22Rv1 (cell line): ENCODE data around the gene ATP5F1D.
A peak's percentile ranks its signal among the peaks of the same experiment; 100 is the strongest.

Source experiments
- H3K27ac ChIP-seq: fragments of 450-650 bp; 2 replicates; pipeline ENCODE4 v1.5.1; 2017
- CTCF ChIP-seq: fragments of 450-650 bp; IDR thresholded peaks from 2 replicates; pipeline ENCODE4 v1.5.1; 2017; ENCODE audit warnings: mild to moderate bottlenecking
- ZFX ChIP-seq: fragments of 450-650 bp; IDR thresholded peaks from 2 replicates; pipeline ENCODE4 v1.6.1; 2017; ENCODE audit warnings: antibody characterized with exemption, borderline replicate concordance

ATP5F1D gene

GRCh38 chr19:1273263-1274041 is 31.9 kb downstream of the ATP5F1D start:
- peak overlapping the region; percentile 99 for H3K27ac ChIP-seq
- TF ChIP-seq CTCF (no peak), ZFX (no peak)

DNA sequence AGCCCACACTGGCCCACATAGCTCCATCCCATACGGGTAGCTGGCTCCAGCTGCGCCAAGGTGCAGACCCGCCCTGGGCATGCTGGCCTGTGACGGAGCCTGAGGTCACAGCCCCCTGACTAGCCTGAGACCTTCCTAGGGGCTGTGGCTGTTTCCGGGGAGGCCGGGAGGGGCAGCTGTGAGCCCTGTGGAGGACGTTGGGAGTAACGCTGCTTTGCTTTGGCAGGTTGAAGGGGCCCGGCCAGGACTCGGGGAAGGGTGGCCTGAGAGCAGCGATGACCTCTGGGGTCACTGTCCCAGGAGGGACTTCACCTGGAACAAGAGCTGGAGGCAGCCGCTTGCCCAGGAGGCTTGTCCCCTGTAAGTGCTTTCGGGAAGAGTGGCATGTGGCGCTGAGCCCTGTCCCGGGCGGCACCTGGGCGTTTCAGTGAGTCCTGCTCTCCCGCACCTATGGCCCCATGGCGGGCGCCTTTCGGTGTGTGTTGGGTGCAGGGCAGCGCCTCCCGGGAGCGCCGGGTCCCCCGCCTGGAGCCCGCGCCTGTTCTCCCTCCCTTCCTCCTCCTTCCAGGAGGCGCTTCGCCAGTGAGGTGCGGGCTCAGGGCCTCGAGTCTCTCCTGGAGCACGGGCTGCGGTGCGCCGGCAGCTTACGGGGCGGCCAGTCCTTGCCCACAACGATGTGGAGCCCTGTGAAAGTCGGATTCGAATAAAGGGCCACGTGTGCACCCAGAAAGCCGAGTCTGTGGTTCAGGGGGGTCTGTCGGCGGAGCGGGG is 32.7 kb downstream of the ATP5F1D start:
- no peak for TF ChIP-seq ZFX
- TF ChIP-seq CTCF, result no peak
- H3K27ac ChIP-seq, result peak overlapping the region; percentile 99

GRCh38 chr19:1274852-1275259 is 33.3 kb downstream of the ATP5F1D start:
- TF ChIP-seq ZFX, result no peak
- TF ChIP-seq CTCF, result no peak
- peak overlapping the region; percentile 99 for H3K27ac ChIP-seq

DNA sequence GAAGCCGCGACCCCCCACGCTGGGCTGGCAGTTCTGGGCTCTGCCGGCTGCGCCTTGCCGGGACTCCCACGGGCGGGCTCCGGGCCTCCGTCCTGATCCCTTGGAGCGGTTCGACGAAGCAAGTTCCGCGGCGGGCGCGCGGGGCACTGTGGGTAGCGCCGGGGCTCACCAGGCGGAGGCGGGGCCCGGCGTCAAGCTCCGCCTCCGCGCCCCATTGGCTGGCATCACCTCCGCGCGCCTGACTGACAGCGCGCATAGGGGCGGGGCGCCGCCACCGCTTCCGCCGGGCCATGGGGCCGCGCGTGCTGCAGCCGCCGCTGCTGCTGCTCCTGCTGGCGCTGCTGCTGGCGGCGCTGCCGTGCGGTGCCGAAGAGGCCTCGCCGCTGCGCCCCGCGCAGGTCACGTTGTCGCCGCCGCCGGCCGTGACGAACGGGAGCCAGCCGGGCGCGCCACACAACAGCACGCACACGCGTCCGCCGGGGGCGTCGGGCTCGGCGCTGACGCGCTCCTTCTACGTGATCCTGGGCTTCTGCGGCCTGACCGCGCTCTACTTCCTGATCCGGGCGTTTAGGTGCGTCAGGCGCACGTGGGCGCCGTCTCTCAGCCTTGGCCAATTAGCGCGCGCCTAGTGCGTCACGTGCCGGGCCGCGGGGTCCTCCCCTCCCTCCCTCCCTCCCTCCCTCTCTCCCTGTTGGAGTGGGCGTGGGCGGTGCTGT is 33.9 kb downstream of the ATP5F1D start, which contains the start of gene FAM174C:
Gene FAM174C (plus strand): TSS at position 271 of the 716 bp plus-strand sequence. CDS start 20 bp downstream, at position 291.
- H3K27ac ChIP-seq, result peak within 1 kb of the TSS; percentile 99
- peak; percentile 8; the same call in 1 of the 2 replicates for TF ChIP-seq CTCF
- TF ChIP-seq ZFX, result no peak

GRCh38 chr19:1275976-1276627 is 34.6 kb downstream of the ATP5F1D start:
- TF ChIP-seq CTCF, result no peak
- peak overlapping the region; percentile 99 for H3K27ac ChIP-seq

DNA sequence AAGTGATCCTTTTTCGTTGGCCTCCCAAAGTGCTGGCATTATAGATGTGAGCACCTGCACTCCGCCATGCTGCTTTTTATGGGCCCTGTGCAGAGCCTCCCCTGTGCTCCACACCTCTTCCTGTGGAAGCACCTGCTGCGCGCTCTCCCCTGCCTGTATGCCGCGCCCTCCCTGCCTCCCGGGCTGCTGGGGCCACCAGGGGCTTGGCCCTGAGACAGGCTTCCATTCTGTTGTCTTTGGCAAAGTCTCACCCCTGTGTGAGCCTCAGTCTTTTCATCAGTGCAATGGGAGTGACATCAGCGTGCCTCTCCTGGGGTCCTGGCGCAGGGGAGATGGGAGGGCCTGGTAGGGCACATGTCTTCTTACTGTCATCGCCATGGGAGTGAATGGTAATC is 35.1 kb downstream of the ATP5F1D start:
- H3K27ac ChIP-seq, result peak overlapping the region; percentile 99
- TF ChIP-seq CTCF, result no peak
- no peak for TF ChIP-seq ZFX
